GM18868 (cell line): ENCODE data around the gene UBE3B.

Source experiments
- ATAC-seq: cut with Tn5 transposase; IDR thresholded peaks from one replicate; pipeline ENCODE4 v1.9.1; 2021; ENCODE audit warnings: mild to moderate bottlenecking, moderate library complexity; ENCODE audit not compliant: unreplicated experiment

Gene UBE3B

DNA sequence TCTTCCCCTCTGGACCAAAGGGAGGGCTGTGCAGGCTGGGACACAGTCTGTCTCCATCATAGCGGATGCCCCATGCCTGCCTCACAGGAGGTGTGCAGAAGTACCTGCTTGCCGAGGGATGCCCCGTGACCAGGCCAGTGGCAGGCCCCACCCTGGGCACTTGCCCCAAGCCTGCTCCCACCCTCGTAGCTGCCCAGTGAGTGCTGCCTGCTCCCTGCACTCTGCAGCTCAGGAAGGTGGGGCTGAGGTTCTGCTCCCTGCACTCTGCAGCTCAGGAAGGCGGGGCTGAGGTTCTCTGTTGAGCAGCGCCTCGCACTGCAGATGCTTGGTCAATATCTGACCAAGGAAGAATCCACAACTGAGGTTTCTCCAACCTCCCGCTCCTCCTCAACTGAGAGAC is 89.0 kb downstream of the UBE3B start:
- no peak for ATAC-seq

DNA sequence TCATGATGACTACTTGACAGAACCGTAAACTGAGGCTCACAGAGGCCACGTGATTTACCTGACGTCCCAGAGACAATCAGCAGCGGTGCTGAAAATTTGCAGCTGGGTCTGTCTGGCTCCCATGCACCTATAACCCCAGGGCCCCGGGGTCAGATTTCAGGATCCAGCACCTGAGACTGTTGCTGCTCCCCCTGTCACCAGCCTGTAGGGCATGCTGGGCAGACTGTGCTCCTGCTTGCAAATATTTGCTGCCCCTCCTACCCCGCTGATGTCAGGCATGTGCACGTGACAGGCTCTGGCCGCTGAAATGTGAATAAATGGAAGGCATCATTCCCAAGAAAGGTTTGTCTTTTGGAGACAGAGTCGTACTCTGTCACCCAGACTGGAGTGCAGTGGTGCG is 89.9 kb downstream of the UBE3B start:
- ATAC-seq = no peak

DNA sequence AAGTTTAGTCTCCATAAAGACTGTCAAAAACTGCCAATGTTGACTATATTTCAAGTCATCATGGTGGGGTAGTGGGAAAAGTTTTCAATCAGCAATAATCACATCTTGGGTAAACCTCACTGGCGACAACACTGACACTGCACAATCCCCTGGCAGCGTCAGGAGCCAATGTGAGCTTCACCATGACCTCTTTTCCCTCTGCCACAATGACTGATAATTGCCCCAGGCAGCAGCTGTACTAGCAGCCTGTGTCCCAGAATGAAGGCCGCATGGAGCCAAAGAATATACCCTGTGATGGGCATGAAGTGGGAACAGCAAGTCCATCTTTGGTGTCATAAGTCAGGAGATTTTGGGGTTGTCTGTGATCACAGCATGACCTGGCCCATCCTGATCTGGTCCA is 90.5 kb downstream of the UBE3B start:
- no peak for ATAC-seq

DNA sequence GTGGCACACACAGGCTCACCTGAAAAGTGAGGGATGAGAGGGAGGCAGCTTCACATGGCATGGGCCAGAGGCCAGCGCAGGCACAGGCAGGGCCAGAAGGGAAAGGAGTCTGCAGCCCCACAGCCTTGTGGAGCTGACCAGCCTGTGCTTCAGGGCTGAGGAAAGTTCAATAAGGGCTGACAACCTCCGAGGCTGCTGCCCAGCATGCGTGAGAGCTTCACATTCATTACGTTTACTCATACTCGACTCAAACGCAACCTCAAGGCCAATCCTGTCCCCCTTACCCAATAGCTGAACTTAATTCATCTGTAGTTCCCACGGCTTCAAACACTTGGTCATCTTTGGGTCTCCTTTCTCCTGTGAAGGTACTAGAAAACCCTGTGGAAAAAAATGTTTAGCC is 91.1 kb downstream of the UBE3B start:
- ATAC-seq = no peak

DNA sequence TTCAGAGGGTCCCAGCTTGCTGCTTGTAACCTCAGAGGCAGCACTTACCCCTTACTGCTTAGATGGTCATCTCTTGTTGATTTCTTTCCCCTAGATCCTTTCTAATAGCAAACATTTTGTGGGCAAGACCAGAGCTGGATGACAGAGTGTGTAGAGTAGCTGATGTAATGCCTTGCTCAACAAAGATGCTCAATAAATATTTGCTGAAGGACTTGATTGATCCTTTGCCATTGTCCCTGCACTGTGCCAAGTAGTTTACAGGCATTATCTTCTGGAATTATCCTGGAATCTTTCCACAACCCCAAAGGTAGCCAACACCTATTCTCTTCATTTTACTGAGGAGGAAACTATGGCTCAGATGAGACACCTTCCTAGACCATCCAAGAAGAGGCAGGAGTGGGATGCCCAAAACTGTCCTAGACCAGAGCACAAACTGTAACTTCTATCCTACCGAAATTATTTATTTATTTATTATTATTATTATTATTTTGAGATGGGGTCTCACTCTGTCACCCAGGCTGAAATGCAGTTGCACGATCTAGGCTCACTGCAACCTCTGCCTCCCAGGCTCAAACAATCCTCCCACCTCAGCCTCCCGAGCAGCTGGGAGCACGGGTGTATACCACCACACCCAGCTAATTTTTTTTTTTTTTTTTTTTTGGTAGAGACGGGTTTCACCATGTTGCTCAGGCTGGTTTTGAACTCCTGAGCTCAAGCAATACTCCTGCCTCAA is 94.5 kb downstream of the UBE3B start:
- ATAC-seq = no peak

DNA sequence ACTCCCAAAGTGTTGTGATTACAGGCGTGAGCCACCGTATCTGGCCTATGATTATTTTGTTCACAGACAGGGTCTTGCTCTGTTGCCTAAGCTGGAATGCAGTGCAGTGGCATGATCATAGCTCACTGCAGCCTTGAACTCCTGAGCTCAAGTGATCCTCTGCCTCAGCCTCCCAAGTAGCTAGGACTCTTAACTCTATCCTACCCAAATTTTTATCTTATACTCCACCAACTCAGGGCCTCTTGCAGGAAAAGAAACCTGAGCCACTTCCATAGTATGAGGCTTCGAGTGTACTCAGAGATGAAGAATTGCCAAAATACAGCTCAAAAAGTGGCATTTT is 95.0 kb downstream of the UBE3B start:
- ATAC-seq = no peak

DNA sequence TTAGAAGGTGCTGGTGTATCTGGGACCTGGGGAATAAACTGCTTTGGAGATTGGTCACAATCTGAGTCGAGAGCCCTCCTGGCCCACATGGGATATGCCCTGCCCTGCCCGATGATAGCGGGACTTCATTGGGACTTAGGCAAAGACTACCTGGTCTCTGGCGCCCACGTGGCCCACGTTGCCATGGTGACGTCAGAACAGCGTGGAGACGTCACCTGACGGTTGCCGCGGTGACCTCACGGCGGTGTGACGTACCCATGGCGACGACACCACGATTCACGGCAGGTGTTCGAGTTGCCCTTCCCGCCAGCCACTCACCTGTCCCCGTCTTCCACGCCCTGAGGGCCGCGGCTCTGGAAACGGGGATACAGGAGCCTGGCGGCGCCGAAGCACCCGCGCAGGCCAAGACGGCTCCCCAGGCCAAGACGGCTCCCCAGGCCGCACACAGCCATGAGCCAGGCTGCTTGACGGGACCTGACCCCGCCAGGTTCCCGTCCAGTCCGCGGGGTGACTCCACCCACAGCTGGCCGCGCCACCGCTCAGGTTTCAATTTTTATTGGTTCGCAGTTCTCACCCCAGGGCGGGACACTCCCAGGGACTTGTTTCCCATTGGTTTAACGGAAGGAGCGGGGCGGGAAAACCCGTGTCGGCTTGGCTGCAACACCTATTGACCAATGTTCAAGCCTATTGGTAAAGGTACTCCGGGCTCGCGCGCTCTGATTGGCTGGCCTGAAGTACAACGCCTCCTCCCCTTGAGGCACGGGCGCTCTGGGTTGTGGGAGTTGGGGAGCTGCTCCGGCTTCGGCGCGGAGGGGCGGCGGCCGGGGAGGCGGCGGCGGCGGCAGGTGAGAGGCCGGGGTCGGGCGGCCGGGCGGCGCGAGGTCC is 95.8 kb downstream of the UBE3B start, which contains the start of the genes MMAB and MVK:
MMAB (minus strand) TSS at position 476 of the 885 bp plus-strand sequence; CDS start at position 452, 24 bp downstream.
MVK (plus strand) TSS at position 766 of the 885 bp plus-strand sequence. CDS start 1,029 bp downstream, outside the sequence.
- peak; percentile 94 for ATAC-seq

DNA sequence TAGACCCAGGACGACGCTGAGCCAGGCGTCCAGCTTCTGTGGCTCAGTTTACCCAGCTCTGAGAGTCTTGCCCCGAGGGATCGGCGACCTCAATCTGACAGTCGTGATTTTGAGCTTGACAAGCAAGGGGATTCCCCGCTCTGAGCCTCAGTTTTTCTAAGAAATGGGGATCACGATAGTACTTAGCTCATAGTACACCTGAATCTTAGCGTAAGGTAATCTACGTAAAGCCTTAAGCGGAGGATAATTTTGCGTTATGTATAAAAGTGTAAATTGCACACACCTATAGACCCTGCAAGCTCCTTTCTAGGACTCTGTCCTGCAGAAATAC is 96.4 kb downstream of the UBE3B start:
- ATAC-seq = no peak

DNA sequence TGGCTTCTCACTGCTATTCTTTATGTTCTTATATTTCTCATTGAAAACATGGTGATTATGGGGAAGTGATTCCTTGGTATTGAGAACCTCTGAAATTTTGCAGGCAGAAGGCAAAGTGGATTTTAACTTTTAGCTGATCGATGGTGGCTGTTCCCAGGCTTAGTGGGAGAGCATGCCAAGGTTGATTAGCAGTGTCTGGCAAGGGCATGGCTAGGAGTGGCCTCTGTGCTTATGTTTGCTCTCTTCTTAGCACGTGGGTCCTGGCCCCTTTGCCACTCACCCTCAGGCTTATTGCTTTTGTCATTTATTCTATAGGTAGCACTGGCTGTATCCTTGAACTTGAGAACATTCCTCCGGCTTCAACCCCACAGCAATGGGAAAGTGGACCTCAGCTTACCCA is 98.2 kb downstream of the UBE3B start:
- no peak for ATAC-seq

DNA sequence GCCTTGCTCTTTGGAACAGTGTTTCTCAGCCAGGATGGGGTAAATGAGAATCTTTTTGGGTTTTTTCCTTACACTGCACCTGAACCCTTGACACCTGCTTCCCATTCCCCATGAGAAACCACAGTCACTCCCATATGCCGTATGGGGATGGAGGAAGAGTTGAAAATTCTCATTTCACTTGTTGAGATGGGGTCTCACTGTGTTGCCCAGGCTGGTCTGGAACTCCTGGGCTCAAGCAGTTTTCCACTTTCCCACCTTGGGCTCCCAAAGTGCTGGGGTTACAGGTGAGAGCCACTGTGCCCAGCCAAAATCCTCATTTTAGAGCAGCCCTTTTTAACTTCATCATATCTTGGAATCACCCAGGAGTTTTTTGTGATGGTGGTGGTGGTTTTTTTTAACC is 99.9 kb downstream of the UBE3B start:
- no peak for ATAC-seq

DNA sequence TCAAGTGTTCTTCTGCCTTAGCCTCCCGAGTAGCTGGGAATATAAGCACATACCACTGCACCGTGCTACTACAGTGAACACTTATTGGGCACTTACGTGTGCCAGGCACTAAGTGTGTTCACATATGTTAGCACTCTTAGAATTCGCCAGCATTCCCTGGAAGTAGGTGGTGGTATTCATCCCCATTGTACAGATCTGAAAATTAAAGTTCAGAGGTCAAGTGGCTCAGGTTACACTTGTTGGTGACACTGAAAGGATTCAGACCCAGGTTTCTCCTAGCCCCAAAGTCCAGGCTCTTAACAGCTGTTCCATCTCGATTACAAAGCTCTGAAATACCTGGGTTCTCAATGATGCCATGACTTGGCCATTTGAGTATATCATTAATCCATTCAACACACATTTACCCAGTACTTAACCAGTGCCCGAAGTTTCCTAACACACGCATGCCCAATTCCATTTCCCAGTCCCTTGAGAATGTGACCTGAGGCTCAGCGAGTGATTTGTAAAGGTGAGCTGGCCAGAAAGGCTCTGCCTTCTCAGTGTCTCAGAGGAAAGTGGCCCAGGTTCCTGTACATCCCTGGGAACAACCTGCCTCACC is 101.0 kb downstream of the UBE3B start:
- no peak for ATAC-seq

DNA sequence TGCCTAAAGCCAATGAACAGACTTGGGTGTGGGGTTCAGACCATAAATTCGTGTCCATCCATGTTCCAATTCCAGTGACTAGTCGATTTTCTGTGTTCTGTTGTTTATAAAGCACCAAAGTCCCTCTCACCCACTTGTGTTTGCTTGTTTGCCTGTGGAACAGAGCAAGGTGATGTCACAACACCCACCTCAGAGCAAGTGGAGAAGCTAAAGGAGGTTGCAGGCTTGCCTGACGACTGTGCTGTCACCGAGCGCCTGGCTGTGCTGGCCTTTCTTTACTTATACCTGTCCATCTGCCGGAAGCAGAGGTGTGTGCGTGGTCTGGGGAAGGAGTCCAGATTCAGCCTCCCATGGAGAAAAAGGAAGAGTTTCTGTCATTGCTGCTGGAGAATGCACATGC is 102.2 kb downstream of the UBE3B start:
- ATAC-seq = no peak

DNA sequence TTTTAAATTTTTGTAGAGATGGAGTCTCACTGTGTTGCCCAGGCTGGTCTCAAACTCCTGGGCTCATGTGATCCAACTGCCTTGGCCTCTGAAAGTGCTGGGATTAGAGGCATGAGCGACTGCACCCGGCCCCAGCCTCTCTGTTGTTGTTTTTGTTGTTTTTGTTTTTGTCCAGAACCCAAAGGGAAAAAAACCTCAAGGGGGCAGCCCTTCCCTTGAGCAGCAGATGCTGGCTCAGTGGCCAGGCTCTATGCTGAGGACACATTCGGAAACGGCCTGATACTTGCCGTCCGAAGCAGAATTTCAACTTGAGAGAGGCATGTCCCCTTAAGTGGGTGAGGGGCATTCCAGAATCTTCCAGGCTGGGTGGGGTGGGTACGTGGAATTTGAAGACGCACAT is 102.8 kb downstream of the UBE3B start:
- ATAC-seq = no peak

DNA sequence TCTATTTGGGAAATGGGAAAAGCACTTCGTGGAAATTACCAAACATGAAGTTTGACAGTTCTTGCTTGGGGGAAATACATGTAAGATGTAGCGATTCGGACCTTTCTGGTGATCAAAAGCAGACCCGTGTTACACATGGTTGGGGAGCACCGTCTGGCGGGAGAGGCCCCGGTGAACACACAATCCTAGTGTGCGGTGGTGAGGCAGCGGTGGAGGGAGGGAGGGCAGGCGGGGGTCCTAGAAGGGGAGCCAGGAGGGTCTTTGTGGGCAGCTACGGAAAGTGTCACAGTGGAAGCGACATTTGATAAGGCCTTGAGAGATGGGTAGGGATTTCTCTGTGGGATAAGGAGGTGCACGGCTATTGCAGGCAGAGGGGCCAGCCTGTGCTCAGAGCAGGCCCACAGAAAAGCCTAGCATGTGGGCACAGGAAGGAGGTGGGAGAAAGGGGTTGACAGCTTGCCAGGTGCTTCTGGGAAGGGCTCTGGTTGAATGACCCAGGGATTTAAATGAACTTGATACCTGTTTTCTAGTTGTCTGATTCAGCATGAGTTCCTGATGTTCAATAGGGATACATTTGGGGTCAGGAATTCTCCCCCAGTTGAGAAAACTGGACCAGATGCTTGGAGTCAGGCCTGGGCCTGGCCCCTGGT is 103.4 kb downstream of the UBE3B start:
- no peak for ATAC-seq

DNA sequence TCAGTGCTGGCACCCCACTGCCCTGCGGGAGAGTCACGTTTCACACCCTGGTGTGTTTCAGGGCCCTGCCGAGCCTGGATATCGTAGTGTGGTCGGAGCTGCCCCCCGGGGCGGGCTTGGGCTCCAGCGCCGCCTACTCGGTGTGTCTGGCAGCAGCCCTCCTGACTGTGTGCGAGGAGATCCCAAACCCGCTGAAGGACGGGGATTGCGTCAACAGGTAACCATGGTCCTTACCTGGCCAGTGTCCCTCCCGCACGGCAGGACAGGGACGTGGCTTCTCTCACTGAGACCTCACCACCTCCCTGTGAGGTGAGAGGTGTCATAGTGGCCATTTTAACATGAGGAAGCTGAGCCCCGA is 103.9 kb downstream of the UBE3B start:
- no peak for ATAC-seq

DNA sequence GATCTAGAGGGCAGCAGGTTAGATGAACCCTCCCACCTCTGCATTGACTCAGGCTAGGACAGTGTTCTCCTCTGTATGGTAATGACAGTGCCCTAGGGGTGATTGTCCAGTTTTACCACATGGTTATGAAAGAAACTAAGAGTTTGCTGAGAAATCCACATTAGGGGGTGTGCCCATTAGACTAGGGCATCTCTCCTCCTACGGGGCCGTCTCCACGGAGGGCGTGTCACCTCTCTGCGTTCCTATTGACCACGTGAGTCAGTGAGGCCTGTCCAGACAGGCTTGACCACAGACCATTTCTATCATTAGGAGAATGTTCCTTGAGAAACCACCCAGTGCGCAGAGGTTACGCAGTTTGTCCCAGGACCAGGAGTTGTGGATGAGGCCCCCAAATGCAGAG is 104.4 kb downstream of the UBE3B start:
- no peak for ATAC-seq

DNA sequence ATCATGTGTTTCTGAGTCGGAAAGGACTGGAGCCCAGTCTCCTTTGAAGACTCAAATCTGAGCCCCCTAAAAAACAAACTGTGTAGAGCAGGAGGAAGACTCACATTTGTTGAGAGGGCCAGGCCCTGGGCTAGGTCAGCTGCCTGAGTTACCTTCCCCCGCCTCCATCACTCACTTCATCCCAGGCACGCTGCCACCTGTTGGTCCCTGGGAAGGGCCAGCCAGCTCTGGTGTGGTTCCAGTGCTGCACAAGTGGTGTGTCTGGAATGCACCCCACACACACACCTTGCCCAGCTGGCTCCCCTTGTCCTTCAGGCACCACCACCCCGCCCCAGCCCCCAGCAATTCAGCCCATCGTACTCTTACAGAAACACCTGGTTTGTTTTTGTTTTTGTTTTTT is 105.2 kb downstream of the UBE3B start:
- ATAC-seq = no peak

DNA sequence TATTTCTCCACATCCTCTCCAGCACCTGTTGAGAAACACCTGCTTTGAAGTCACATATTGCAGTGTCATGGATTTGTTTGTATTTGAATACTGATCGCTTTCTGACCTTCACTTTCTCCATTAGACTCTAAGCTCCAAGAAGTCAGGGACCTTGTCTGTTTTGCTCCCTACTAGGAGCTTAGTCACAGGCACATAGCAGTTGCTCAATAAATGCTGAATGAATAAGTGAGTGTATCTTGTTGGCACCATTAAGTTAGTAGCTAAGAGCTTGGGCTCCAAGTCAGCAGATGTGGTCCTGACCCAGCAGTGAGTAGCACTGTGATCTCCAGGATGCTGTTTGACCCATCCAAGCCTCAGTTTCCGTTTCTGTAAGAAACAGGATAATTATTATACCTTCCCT is 106.3 kb downstream of the UBE3B start:
- no peak for ATAC-seq
